ENCODE data around the gene LAMTOR4.
"Not testable (repeated sequence)": the region's sequence is repeated elsewhere in the genome, so short reads cannot be mapped to it uniquely, and the experiment has no call there.

Gene LAMTOR4

GRCh38 chr7:100130608-100131453 lies 17.9 kb upstream of the LAMTOR4 start:
- TF ChIP-seq, protein P1, sequence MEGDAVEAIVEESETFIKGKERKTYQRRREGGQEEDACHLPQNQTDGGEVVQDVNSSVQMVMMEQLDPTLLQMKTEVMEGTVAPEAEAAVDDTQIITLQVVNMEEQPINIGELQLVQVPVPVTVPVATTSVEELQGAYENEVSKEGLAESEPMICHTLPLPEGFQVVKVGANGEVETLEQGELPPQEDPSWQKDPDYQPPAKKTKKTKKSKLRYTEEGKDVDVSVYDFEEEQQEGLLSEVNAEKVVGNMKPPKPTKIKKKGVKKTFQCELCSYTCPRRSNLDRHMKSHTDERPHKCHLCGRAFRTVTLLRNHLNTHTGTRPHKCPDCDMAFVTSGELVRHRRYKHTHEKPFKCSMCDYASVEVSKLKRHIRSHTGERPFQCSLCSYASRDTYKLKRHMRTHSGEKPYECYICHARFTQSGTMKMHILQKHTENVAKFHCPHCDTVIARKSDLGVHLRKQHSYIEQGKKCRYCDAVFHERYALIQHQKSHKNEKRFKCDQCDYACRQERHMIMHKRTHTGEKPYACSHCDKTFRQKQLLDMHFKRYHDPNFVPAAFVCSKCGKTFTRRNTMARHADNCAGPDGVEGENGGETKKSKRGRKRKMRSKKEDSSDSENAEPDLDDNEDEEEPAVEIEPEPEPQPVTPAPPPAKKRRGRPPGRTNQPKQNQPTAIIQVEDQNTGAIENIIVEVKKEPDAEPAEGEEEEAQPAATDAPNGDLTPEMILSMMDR (IDR thresholded peaks at IDR 0.05; ENCODE audit: low read length, missing control alignments), result peak; percentile 69
- no peak overlapping the region for H3K4me3 ChIP-seq (replicated peaks; ENCODE audit: low read depth, low read length)
- peak; percentile 56 for DNase-seq (ENCODE audit: low read depth)

DNA sequence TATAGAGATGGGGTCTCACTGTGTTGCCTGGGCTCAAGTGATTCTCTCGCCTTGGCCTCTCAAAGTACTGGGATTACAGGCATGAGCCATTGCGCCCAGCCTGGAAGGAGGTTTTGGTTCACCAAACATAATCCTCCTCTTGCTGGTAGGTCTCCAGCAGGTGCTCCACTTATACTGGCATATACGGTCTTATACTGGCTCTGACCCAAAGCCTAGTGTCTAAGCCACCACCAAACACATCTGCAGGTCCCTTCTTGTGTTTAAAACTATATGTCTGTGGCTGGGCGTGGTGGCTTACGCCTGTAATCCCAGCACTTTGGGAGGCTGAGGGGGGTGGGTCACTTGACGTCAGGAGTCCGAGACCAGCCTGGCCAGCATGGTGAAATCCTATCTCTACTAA lies 16.6 kb upstream of the LAMTOR4 start:
- no peak overlapping the region for H3K4me3 ChIP-seq (replicated peaks; ENCODE audit: low read depth, low read length)
- no peak for DNase-seq (ENCODE audit: low read depth)
- TF ChIP-seq, protein P1 (IDR thresholded peaks at IDR 0.05; ENCODE audit: low read length, missing control alignments), result no peak

- no peak overlapping the region for H3K4me3 ChIP-seq (replicated peaks; ENCODE audit: low read depth, low read length)
- TF ChIP-seq, protein P1 (IDR thresholded peaks at IDR 0.05; ENCODE audit: low read length, missing control alignments), result peak; percentile 97
- DNase-seq (ENCODE audit: low read depth), result peak; percentile 76
Measured at GRCh38 chr7:100132697-100133151, 16.0 kb upstream of the LAMTOR4 start.

- TF ChIP-seq, protein P1 (IDR thresholded peaks at IDR 0.05; ENCODE audit: low read length, missing control alignments), result no peak
- no peak overlapping the region for H3K4me3 ChIP-seq (replicated peaks; ENCODE audit: low read depth, low read length)
- DNase-seq (ENCODE audit: low read depth), result no peak
Measured at GRCh38 chr7:100137851-100138760, 10.6 kb upstream of the LAMTOR4 start.

- DNase-seq (ENCODE audit: low read depth), result no peak
- TF ChIP-seq, protein P1 (IDR thresholded peaks at IDR 0.05; ENCODE audit: low read length, missing control alignments), result no peak
- H3K4me3 ChIP-seq (replicated peaks; ENCODE audit: low read depth, low read length), result no peak overlapping the region
Measured at GRCh38 chr7:100141555-100141949, 7.2 kb upstream of the LAMTOR4 start.

DNA sequence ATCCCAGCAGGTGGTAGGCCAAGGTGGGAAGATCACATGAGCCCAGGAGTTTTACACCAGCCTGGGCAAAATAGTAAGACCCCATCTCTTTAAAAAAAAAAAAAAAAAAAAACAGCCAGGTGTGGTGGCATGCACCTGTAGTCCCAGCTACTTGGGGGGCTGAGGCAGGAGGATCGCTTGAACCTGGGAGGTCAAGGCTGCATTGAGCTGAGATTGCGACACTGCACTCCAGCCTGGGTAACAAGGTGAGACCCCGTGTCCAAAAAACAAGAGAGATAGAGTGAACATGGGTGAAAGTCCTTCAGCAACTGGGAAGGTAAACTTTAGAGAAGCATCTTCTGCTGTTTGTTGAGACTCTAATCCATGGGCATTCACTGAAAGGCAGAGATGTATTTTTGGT lies 6.3 kb upstream of the LAMTOR4 start:
- no peak overlapping the region for H3K4me3 ChIP-seq (replicated peaks; ENCODE audit: low read depth, low read length)

GRCh38 chr7:100146350-100146749 lies 2.4 kb upstream of the LAMTOR4 start:
- H3K4me3 ChIP-seq (replicated peaks; ENCODE audit: low read depth, low read length), result not testable (repeated sequence)
- peak; percentile 66 for DNase-seq (ENCODE audit: low read depth)

More for the DNA sequence above, 6.3 kb upstream of the LAMTOR4 start:
- TF ChIP-seq, protein P1 (IDR thresholded peaks at IDR 0.05; ENCODE audit: low read length, missing control alignments), result no peak
- DNase-seq (ENCODE audit: low read depth), result no peak

Measured in fibroblast of pulmonary artery (primary cell).